ENCODE data around the gene NXN. TPM values are rescaled to one million over a fixed set of nuclear protein-coding genes. Genes with fewer than 3 reads are reported as not detected.
A peak's percentile ranks its signal among the peaks of the same experiment; 100 is the strongest.

The NXN gene
- total RNA-seq, 1 experiment from 2014 or later, result 57.3 TPM

GRCh38 chr17:923633-924032 lies 55.9 kb downstream of the NXN start:
- Mint-ChIP-seq H3K4me3 (ENCODE audit: unreplicated experiment) (no peak overlapping the region), H3K4me1 (ENCODE audit: insufficient read depth, unreplicated experiment) (peaks cover 58% of the 10 kb centered on the region), H3K27ac (ENCODE audit: low read depth, unreplicated experiment) (peak overlapping the region; percentile 35), H3K9me3 (ENCODE audit: unreplicated experiment) (no peaks in the 10 kb centered on the region), H3K27me3 (ENCODE audit: insufficient read depth, unreplicated experiment) (no peaks in the 10 kb centered on the region), H3K36me3 (ENCODE audit: insufficient read depth, unreplicated experiment) (peaks cover 6% of the 10 kb centered on the region)
- CTCF ChIA-PET, result no interaction called here
- BruUV-seq (replicated peaks), result no TSS peak
- no peak for DNase-seq (ENCODE audit: unreplicated experiment)
- POLR2A ChIA-PET, result interaction anchor here (2.7 to 3.1 kb wide), 2 partner anchors 14 to 33 kb away, joined by 13 to 17 read pairs; no protein-coding TSS in a partner anchor
- intact Hi-C loops (cut with micrococcal nuclease), result no loop called here
- TF ChIP-seq CTCF (IDR thresholded peaks at IDR 0.05; ENCODE audit: unreplicated experiment), result no peak

GRCh38 chr17:921161-921560 lies 58.4 kb downstream of the NXN start:
- Mint-ChIP-seq H3K27me3 (ENCODE audit: insufficient read depth, unreplicated experiment) (no peaks in the 10 kb centered on the region), H3K9me3 (ENCODE audit: unreplicated experiment) (no peaks in the 10 kb centered on the region), H3K4me3 (ENCODE audit: unreplicated experiment) (peak overlapping the region; percentile 52), H3K4me1 (ENCODE audit: insufficient read depth, unreplicated experiment) (peaks cover 34% of the 10 kb centered on the region), H3K27ac (ENCODE audit: low read depth, unreplicated experiment) (no peak overlapping the region), H3K36me3 (ENCODE audit: insufficient read depth, unreplicated experiment) (peaks cover 6% of the 10 kb centered on the region)
- ChIA-PET CTCF (interaction anchor here (0.7 to 1.6 kb wide), 3 partner anchors 16 to 53 kb away, joined by 3 to 4 read pairs (median 3); no protein-coding TSS in a partner anchor), POLR2A (interaction anchor here (0.7 to 1.1 kb wide), 4 partner anchors 11 to 37 kb away, joined by 3 to 5 read pairs (median 3); no protein-coding TSS in a partner anchor)
- peak; percentile 82 for DNase-seq (ENCODE audit: unreplicated experiment)
- intact Hi-C loops (cut with micrococcal nuclease), result no loop called here
- BruUV-seq (replicated peaks), result no TSS peak
- no peak for TF ChIP-seq CTCF (IDR thresholded peaks at IDR 0.05; ENCODE audit: unreplicated experiment)

GRCh38 chr17:920190-920589 lies 59.4 kb downstream of the NXN start:
- no peak for TF ChIP-seq CTCF (IDR thresholded peaks at IDR 0.05; ENCODE audit: unreplicated experiment)
- Mint-ChIP-seq H3K36me3 (ENCODE audit: insufficient read depth, unreplicated experiment) (peaks cover 6% of the 10 kb centered on the region), H3K27me3 (ENCODE audit: insufficient read depth, unreplicated experiment) (no peaks in the 10 kb centered on the region)

DNA sequence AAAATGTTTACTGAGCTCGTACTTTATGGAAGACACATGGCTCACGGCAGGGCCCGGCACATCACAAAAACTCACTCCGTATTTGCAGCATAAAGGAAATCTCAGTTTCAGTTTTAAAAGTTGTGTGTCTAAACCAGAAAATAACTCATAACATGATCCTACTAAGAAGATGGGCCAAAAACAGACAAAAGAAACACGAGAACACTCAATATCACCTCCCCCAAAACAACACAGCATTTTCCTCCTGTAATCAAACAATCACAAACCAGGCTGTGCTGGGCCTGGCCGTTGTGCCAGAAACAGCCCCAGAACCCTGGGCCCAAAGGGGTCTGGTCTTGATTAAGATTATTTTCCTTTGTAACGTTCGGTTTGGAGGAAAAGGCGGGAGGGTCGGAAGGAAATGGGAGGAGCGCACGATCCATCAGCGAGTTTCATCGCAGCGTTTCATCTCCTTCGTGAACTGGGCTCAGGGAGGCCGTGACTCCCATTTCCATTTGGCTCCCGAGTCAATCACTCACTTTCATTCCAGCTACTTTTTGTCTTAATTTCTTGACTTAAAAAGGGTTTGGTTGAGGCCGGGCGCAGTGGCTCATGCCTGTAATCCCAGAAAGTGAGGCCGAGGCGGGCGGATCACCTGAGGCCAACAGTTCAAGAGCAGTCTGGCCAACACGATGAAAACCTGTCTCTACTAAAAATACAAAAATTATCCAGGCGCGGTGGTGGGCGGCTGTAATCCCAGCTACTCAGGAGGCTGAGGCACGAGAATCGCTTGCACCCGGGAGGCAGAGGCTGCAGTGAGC lies 61.4 kb downstream of the NXN start:
- CTCF ChIA-PET, result interaction anchor here (0.6 to 1.2 kb wide), 2 partner anchors 12 to 61 kb away, joined by 3 read pairs; partner anchors contain the start of gene NXN
- Mint-ChIP-seq H3K4me3 (ENCODE audit: unreplicated experiment) (no peak overlapping the region), H3K9me3 (ENCODE audit: unreplicated experiment) (no peaks in the 10 kb centered on the region), H3K27ac (ENCODE audit: low read depth, unreplicated experiment) (peak overlapping the region; percentile 71), H3K4me1 (ENCODE audit: insufficient read depth, unreplicated experiment) (peaks cover 22% of the 10 kb centered on the region), H3K27me3 (ENCODE audit: insufficient read depth, unreplicated experiment) (no peaks in the 10 kb centered on the region), H3K36me3 (ENCODE audit: insufficient read depth, unreplicated experiment) (peaks cover 6% of the 10 kb centered on the region)
- POLR2A ChIA-PET, result interaction anchor here (1.1 to 3.8 kb wide), 2 partner anchors 10 to 13 kb away, joined by 4 to 29 read pairs; no protein-coding TSS in a partner anchor
- TF ChIP-seq CTCF (IDR thresholded peaks at IDR 0.05; ENCODE audit: unreplicated experiment), result no peak
- intact Hi-C loops (cut with micrococcal nuclease), result no loop called here
- BruUV-seq (replicated peaks), result no TSS peak
- DNase-seq (ENCODE audit: unreplicated experiment), result no peak

More at GRCh38 chr17:920190-920589, 59.4 kb downstream of the NXN start:
- intact Hi-C loops (cut with micrococcal nuclease), result no loop called here
- ChIA-PET POLR2A (interaction anchor here (1.0 kb wide), 1 partner anchor 8 kb away, joined by 3 read pairs; no protein-coding TSS in a partner anchor), CTCF (no interaction called here)
- H3K27ac Mint-ChIP-seq (ENCODE audit: low read depth, unreplicated experiment), result no peak overlapping the region
- H3K4me3 Mint-ChIP-seq (ENCODE audit: unreplicated experiment), result no peak overlapping the region
- H3K9me3 Mint-ChIP-seq (ENCODE audit: unreplicated experiment), result no peaks in the 10 kb centered on the region
- peaks cover 35% of the 10 kb centered on the region for H3K4me1 Mint-ChIP-seq (ENCODE audit: insufficient read depth, unreplicated experiment)
- BruUV-seq (replicated peaks), result no TSS peak
- no peak for DNase-seq (ENCODE audit: unreplicated experiment)
